HG03520 (cell line): ENCODE data around the gene RGS18.
"Not testable (repeated sequence)": the region's sequence is repeated elsewhere in the genome, so short reads cannot be mapped to it uniquely, and the experiment has no call there.

Experiments used
- ATAC-seq: cut with Tn5 transposase; IDR thresholded peaks from one replicate; pipeline ENCODE4 v1.9.1; 2021; ENCODE audit warnings: mild to moderate bottlenecking, moderate library complexity; ENCODE audit not compliant: unreplicated experiment

Gene RGS18

GRCh38 chr1:192165002-192165401 lies 6.7 kb downstream of the RGS18 start:
- ATAC-seq: not testable (repeated sequence)

GRCh38 chr1:192167011-192167410 lies 8.7 kb downstream of the RGS18 start:
- ATAC-seq: no peak

GRCh38 chr1:192167911-192168700 lies 9.8 kb downstream of the RGS18 start:
- ATAC-seq: no peak

- ATAC-seq: no peak
Measured at GRCh38 chr1:192168964-192169363, 10.7 kb downstream of the RGS18 start.

- ATAC-seq: no peak
Measured at GRCh38 chr1:192170196-192170984, 12.1 kb downstream of the RGS18 start.

GRCh38 chr1:192171123-192171522 lies 12.9 kb downstream of the RGS18 start:
- ATAC-seq: no peak

GRCh38 chr1:192175971-192176370 lies 17.7 kb downstream of the RGS18 start:
- ATAC-seq: no peak

- no peak for ATAC-seq
Measured at GRCh38 chr1:192183788-192184187, 25.5 kb downstream of the RGS18 start.

GRCh38 chr1:192186197-192186596 lies 27.9 kb downstream of the RGS18 start:
- ATAC-seq: no peak

- no peak for ATAC-seq
Measured at GRCh38 chr1:192190066-192190465, 31.8 kb downstream of the RGS18 start.

- no peak for ATAC-seq
Measured at GRCh38 chr1:192201303-192201702, 43.0 kb downstream of the RGS18 start.

- ATAC-seq: no peak
Measured at GRCh38 chr1:192224396-192224795, 66.1 kb downstream of the RGS18 start.

GRCh38 chr1:192224846-192225245 lies 66.6 kb downstream of the RGS18 start:
- no peak for ATAC-seq

- ATAC-seq: no peak
Measured at GRCh38 chr1:192225266-192225665, 67.0 kb downstream of the RGS18 start.

GRCh38 chr1:192225703-192226102 lies 67.4 kb downstream of the RGS18 start:
- ATAC-seq: no peak

GRCh38 chr1:192227330-192227729 lies 69.1 kb downstream of the RGS18 start:
- ATAC-seq: no peak

GRCh38 chr1:192227980-192228379 lies 69.7 kb downstream of the RGS18 start:
- ATAC-seq: not testable (repeated sequence)

GRCh38 chr1:192232817-192233417 lies 74.7 kb downstream of the RGS18 start:
- ATAC-seq: no peak

- no peak for ATAC-seq
Measured at GRCh38 chr1:192235127-192235526, 76.9 kb downstream of the RGS18 start.
